Endometrial microvascular endothelial cells (primary cell): ENCODE results near the gene ST3GAL2. TPM values are rescaled to one million over a fixed set of nuclear protein-coding genes. Genes with fewer than 3 reads are reported as not detected.

ENCODE experiments used
- total RNA-seq: library from RNA; depleted of rRNA; stranded (reverse); fragments of >200 nt; gene quantifications from one replicate; pipeline ENCODE4 v1.2.3, GENCODE V29; 2015; ENCODE audit errors: inconsistent ontology term

ST3GAL2 gene
- total RNA-seq, 1 donor from 2014 or later, result 31.0 TPM

Other genes starting within 250 kb of the ST3GAL2 start
- 30.8 TPM for gene EXOSC6, start 187.2 kb downstream of the ST3GAL2 start, total RNA-seq
- 85.6 TPM for gene AARS1, start 149.6 kb downstream of the ST3GAL2 start, total RNA-seq
- gene DDX19B, start 139.9 kb downstream of the ST3GAL2 start, total RNA-seq, result 28.2 TPM
- 56.1 TPM for gene DDX19A, start 92.2 kb downstream of the ST3GAL2 start, total RNA-seq
- gene FCSK, start 15.5 kb upstream of the ST3GAL2 start, total RNA-seq, result 8.2 TPM
- 87.5 TPM for gene COG4, start 84.5 kb upstream of the ST3GAL2 start, total RNA-seq
- 159 TPM for gene SF3B3, start 84.7 kb upstream of the ST3GAL2 start, total RNA-seq
- gene IL34, start 207.5 kb upstream of the ST3GAL2 start, total RNA-seq, result 1.2 TPM
- gene MTSS2, start 247.0 kb upstream of the ST3GAL2 start, total RNA-seq, result 19.6 TPM